DMS153 (cell line): ENCODE results near the gene PLBD2.

Experiments used
- DNase-seq: peaks from one replicate; lab custom pipeline; 2025; lab: John Stamatoyannopoulos, UW

Gene PLBD2

GRCh38 chr12:113369391-113369985 lies 11.1 kb downstream of the PLBD2 start:
- no peak for DNase-seq

GRCh38 chr12:113370923-113371682 lies 12.7 kb downstream of the PLBD2 start:
- no peak for DNase-seq

GRCh38 chr12:113371808-113372207 lies 13.4 kb downstream of the PLBD2 start:
- DNase-seq, result no peak

GRCh38 chr12:113372371-113372770 lies 14.0 kb downstream of the PLBD2 start:
- DNase-seq, result no peak

- DNase-seq, result no peak
Observed at GRCh38 chr12:113373440-113373839, 15.1 kb downstream of the PLBD2 start.

GRCh38 chr12:113373969-113374368 lies 15.6 kb downstream of the PLBD2 start:
- no peak for DNase-seq

- no peak for DNase-seq
Observed at GRCh38 chr12:113374823-113375428, 16.5 kb downstream of the PLBD2 start.

GRCh38 chr12:113378291-113378690 lies 19.9 kb downstream of the PLBD2 start:
- DNase-seq, result no peak

- DNase-seq, result no peak
Observed at GRCh38 chr12:113381220-113381619, 22.8 kb downstream of the PLBD2 start.

- DNase-seq, result no peak
Observed at GRCh38 chr12:113382206-113382605, 23.8 kb downstream of the PLBD2 start.

- no peak for DNase-seq
Observed at GRCh38 chr12:113384778-113385177, 26.4 kb downstream of the PLBD2 start.

GRCh38 chr12:113385282-113385882 lies 27.0 kb downstream of the PLBD2 start:
- no peak for DNase-seq

GRCh38 chr12:113386866-113387566 lies 28.6 kb downstream of the PLBD2 start:
- DNase-seq, result no peak

- DNase-seq, result no peak
Observed at GRCh38 chr12:113387631-113388030, 29.2 kb downstream of the PLBD2 start.

- no peak for DNase-seq
Observed at GRCh38 chr12:113388351-113388750, 30.0 kb downstream of the PLBD2 start.

GRCh38 chr12:113390064-113391043 lies 32.0 kb downstream of the PLBD2 start:
- DNase-seq, result no peak

- DNase-seq, result no peak
Observed at GRCh38 chr12:113391145-113391544, 32.8 kb downstream of the PLBD2 start.

GRCh38 chr12:113391650-113392337 lies 33.4 kb downstream of the PLBD2 start:
- DNase-seq, result no peak

- DNase-seq, result no peak
Observed at GRCh38 chr12:113392520-113392919, 34.1 kb downstream of the PLBD2 start.

GRCh38 chr12:113392988-113393579 lies 34.7 kb downstream of the PLBD2 start:
- DNase-seq, result no peak
